ENCODE results near the gene JUN. TPM values are rescaled to one million over a fixed set of nuclear protein-coding genes. Genes with fewer than 3 reads are reported as not detected.
A peak's percentile ranks its signal among the peaks of the same experiment; 100 is the strongest.

JUN gene
- total and polyA plus RNA-seq, 2 of the 13 experiments (the other 11 are each of a cell fraction or from before 2014, with no cell fraction given): 18.2 to 22.3 TPM

DNA sequence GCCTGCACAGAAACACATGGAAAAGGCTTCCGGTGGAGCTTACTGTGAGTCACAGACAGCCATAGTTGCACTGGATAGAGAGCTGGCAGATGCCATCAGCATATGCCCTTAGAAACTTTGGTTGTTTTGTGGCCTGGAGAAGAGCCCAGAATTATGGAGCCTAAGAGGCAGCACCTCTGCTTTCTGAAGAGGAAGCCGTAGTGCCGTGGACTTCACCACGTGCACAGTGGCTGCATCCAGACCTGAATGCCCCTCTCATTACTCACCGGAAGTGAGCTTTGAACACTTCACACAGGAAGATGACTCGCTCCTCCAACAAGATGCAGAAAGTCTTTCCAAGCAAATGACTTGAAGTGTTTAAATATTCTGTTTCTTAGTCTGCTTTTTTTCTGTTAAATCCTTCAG lies 28.4 kb downstream of the JUN start (continued):
- TF ChIP-seq, protein P1, sequence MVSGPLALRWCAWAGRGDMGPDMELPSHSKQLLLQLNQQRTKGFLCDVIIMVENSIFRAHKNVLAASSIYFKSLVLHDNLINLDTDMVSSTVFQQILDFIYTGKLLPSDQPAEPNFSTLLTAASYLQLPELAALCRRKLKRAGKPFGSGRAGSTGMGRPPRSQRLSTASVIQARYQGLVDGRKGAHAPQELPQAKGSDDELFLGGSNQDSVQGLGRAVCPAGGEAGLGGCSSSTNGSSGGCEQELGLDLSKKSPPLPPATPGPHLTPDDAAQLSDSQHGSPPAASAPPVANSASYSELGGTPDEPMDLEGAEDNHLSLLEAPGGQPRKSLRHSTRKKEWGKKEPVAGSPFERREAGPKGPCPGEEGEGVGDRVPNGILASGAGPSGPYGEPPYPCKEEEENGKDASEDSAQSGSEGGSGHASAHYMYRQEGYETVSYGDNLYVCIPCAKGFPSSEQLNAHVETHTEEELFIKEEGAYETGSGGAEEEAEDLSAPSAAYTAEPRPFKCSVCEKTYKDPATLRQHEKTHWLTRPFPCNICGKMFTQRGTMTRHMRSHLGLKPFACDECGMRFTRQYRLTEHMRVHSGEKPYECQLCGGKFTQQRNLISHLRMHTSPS (CRISPR knock-in tag; IDR thresholded peaks at IDR 0.05; ENCODE audit: low read depth): no peak
- TF ChIP-seq, protein P2, sequence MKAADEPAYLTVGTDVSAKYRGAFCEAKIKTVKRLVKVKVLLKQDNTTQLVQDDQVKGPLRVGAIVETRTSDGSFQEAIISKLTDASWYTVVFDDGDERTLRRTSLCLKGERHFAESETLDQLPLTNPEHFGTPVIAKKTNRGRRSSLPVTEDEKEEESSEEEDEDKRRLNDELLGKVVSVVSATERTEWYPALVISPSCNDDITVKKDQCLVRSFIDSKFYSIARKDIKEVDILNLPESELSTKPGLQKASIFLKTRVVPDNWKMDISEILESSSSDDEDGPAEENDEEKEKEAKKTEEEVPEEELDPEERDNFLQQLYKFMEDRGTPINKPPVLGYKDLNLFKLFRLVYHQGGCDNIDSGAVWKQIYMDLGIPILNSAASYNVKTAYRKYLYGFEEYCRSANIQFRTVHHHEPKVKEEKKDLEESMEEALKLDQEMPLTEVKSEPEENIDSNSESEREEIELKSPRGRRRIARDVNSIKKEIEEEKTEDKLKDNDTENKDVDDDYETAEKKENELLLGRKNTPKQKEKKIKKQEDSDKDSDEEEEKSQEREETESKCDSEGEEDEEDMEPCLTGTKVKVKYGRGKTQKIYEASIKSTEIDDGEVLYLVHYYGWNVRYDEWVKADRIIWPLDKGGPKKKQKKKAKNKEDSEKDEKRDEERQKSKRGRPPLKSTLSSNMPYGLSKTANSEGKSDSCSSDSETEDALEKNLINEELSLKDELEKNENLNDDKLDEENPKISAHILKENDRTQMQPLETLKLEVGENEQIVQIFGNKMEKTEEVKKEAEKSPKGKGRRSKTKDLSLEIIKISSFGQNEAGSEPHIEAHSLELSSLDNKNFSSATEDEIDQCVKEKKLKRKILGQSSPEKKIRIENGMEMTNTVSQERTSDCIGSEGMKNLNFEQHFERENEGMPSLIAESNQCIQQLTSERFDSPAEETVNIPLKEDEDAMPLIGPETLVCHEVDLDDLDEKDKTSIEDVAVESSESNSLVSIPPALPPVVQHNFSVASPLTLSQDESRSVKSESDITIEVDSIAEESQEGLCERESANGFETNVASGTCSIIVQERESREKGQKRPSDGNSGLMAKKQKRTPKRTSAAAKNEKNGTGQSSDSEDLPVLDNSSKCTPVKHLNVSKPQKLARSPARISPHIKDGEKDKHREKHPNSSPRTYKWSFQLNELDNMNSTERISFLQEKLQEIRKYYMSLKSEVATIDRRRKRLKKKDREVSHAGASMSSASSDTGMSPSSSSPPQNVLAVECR (CRISPR knock-in tag; IDR thresholded peaks at IDR 0.05; ENCODE audit: borderline replicate concordance): no peak
- TF ChIP-seq MAF1 (CRISPR knock-in tag; IDR thresholded peaks at IDR 0.05; ENCODE audit: borderline replicate concordance) (no peak), DBP (CRISPR knock-in tag; IDR thresholded peaks at IDR 0.05; ENCODE audit: not compliant biosample characterization) (no peak), CREB1 (IDR thresholded peaks at IDR 0.05) (no peak), CREB1 (CRISPR knock-in tag; IDR thresholded peaks at IDR 0.05) (peak; percentile 76), AGO2 (optimal IDR thresholded peaks at IDR 0.05; ENCODE audit: low read depth, low read length) (no peak), SRSF4 (IDR thresholded peaks at IDR 0.05; ENCODE audit: low read depth, low read length, poor library complexity, severe bottlenecking) (no peak), HDAC1 (CRISPR knock-in tag; IDR thresholded peaks at IDR 0.05) (0 out of 2 replicates have a peak, but pooled peaks have one; percentile 50), ZNF878 (CRISPR knock-in tag; IDR thresholded peaks at IDR 0.05) (peak; percentile 70; the same call in 1 of the 2 replicates), ZBTB34 (CRISPR knock-in tag; IDR thresholded peaks at IDR 0.05) (no peak), ZNF33B (CRISPR knock-in tag; IDR thresholded peaks at IDR 0.05) (no peak), XRCC5 (optimal IDR thresholded peaks at IDR 0.05; ENCODE audit: low read length) (peak; percentile 46), SMYD3 (CRISPR knock-in tag; IDR thresholded peaks at IDR 0.05) (no peak), SP1 (IDR thresholded peaks at IDR 0.05) (no peak), SP1 (CRISPR knock-in tag; IDR thresholded peaks at IDR 0.05) (no peak), MLLT10 (CRISPR knock-in tag; IDR thresholded peaks at IDR 0.05) (no peak)
- TF ChIP-seq, protein P3, sequence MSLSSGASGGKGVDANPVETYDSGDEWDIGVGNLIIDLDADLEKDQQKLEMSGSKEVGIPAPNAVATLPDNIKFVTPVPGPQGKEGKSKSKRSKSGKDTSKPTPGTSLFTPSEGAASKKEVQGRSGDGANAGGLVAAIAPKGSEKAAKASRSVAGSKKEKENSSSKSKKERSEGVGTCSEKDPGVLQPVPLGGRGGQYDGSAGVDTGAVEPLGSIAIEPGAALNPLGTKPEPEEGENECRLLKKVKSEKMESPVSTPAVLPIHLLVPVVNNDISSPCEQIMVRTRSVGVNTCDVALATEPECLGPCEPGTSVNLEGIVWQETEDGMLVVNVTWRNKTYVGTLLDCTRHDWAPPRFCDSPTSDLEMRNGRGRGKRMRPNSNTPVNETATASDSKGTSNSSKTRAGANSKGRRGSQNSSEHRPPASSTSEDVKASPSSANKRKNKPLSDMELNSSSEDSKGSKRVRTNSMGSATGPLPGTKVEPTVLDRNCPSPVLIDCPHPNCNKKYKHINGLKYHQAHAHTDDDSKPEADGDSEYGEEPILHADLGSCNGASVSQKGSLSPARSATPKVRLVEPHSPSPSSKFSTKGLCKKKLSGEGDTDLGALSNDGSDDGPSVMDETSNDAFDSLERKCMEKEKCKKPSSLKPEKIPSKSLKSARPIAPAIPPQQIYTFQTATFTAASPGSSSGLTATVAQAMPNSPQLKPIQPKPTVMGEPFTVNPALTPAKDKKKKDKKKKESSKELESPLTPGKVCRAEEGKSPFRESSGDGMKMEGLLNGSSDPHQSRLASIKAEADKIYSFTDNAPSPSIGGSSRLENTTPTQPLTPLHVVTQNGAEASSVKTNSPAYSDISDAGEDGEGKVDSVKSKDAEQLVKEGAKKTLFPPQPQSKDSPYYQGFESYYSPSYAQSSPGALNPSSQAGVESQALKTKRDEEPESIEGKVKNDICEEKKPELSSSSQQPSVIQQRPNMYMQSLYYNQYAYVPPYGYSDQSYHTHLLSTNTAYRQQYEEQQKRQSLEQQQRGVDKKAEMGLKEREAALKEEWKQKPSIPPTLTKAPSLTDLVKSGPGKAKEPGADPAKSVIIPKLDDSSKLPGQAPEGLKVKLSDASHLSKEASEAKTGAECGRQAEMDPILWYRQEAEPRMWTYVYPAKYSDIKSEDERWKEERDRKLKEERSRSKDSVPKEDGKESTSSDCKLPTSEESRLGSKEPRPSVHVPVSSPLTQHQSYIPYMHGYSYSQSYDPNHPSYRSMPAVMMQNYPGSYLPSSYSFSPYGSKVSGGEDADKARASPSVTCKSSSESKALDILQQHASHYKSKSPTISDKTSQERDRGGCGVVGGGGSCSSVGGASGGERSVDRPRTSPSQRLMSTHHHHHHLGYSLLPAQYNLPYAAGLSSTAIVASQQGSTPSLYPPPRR (CRISPR knock-in tag; IDR thresholded peaks at IDR 0.05; ENCODE audit: borderline replicate concordance): peak; percentile 56; the same call in 1 of the 2 replicates

Data from HepG2 (cell line).